Aorta (tissue), 5 donors: ENCODE data around the gene SEMA4B. TPM values are rescaled to one million over a fixed set of nuclear protein-coding genes. Genes with fewer than 3 reads are reported as not detected.
A peak's percentile ranks its signal among the peaks of the same experiment; 100 is the strongest.
"Not testable (repeated sequence)": the region's sequence is repeated elsewhere in the genome, so short reads cannot be mapped to it uniquely, and the experiment has no call there.

Experiments used
- ATAC-seq: fragments of 200-7000 bp; cut with Tn5 transposase; one replicate; pipeline ENCODE4 v1.9.1; 2022; ENCODE audit warnings: moderate library complexity; ENCODE audit not compliant: low FRiP score
- DNase-seq, 2 donors: peaks; one replicate each; pipeline ENCODE4 v3.0.0-alpha.2; 2020
- H3K27ac ChIP-seq, 2 donors: one replicate each; pipeline ENCODE4 v1.5.1; 2013; ENCODE audit warnings: low read length in 2 of 2, mild to moderate bottlenecking in 2 of 2, moderate library complexity in 2 of 2, control low read depth in 1 of 2, inconsistent platforms in 1 of 2, low read depth in 1 of 2
- H3K27me3 ChIP-seq, 2 donors: one replicate each; pipeline ENCODE4 v1.6.1; 2013; ENCODE audit warnings: control low read depth in 1 of 2, low read length in 1 of 2, mild to moderate bottlenecking in 1 of 2, moderate library complexity in 1 of 2; ENCODE audit not compliant: insufficient read depth in 2 of 2, control insufficient read depth in 1 of 2
- H3K36me3 ChIP-seq, 2 donors: one replicate each; pipeline ENCODE4 v1.6.1; 2013; ENCODE audit warnings: control low read depth in 1 of 2, low read length in 1 of 2, mild to moderate bottlenecking in 1 of 2; ENCODE audit not compliant: insufficient read depth in 2 of 2, control insufficient read depth in 1 of 2
- H3K4me1 ChIP-seq, 2 donors: one replicate each; pipeline ENCODE4 v1.6.1; 2013; ENCODE audit warnings: low read length in 2 of 2, control low read depth in 1 of 2, mild to moderate bottlenecking in 1 of 2, moderate library complexity in 1 of 2; ENCODE audit not compliant: insufficient read depth in 2 of 2, control insufficient read depth in 1 of 2
- H3K4me3 ChIP-seq, 2 donors: one replicate each; pipeline ENCODE4 v1.5.1; 2013; ENCODE audit warnings: low read length in 2 of 2, control low read depth in 1 of 2, mild to moderate bottlenecking in 1 of 2
- H3K9me3 ChIP-seq: one replicate; pipeline ENCODE4 v1.6.1; 2013; ENCODE audit warnings: mild to moderate bottlenecking, low read length; ENCODE audit not compliant: control insufficient read depth
- WGBS, 2 donors: extraction: QIAGEN DNeasy Blood & Tissue Kit; methylation state at CpG; one replicate each; pipeline ENCODE4 v1.1.7; 2013; 5-methylcytosine and 5-hydroxymethylcytosine counted together
- intact Hi-C, 2 donors: fragments of 100-400 bp; cut with DNase I; formaldehyde crosslinking; loops; one replicate each; pipeline versions ENCODE4 v1.14.2 to v1.15.0; 2022
- polyA plus RNA-seq, 2 donors: library from polyadenylated mRNA; stranded (reverse); fragments of 200-250 nt; gene quantifications; one replicate each; pipeline ENCODE4 v1.2.3, GENCODE V29; 2013
- total RNA-seq, 2 donors: library from RNA; stranded (reverse); fragmentation: NEBNext Ultra II Directional; extraction: Animal tissue kit (Norgen Biotek cat#: 25700); gene quantifications; one replicate each; pipeline ENCODE4 v1.2.1, GENCODE V29; 2021
- donor health status: healthy with polysubstance abuse.
- donor health status: Bipolar disorder and iron deficiency.
- donor health status: DM: no; HTN: no; CAD: no.
- donor health status: DM: no; HTN: no; CAD: no.
- donor health status: DM: yes; HTN: yes; CAD: no.

The SEMA4B gene
- total and polyA plus RNA-seq, 4 donors, result 9.7 to 30.4 (median 15.1) TPM

- intact Hi-C loops, result loop anchor here in 1 of 2 donors (5.0 kb wide), 1 partner anchor 34 kb away; the partner anchor contains the start of genes CIB1 and GDPGP1
- ATAC-seq, result peak; percentile 31
Measured at GRCh38 chr15:90266061-90266431, 64.9 kb downstream of the SEMA4B start.

DNA sequence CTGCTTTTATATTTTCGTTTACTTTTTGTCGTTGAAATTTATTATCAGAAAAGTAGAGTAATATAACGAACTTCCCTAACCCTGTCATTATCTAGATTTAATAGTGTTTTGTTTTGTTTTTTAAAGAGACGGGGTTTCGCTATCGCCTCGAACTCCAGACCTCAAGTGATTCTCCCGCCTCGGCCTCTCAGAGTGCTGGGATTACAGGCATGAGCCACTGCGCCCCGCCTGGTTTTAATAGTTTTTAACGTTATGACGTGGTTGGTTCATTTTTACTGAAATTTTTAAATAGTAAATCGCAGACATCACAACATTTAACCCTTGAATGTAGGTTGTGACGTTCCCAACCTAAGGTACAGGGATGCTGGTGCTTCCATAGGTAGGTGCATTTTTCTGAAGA, 65.4 kb downstream of the SEMA4B start:
- no peak for DNase-seq
- Histone ChIP-seq H3K36me3 (peaks cover 4 to 5% of the 10 kb centered on the region in 2 donors), H3K9me3 (no peaks in the 10 kb centered on the region), H3K27ac (no peak overlapping the region), H3K4me1 (no peaks in the 10 kb centered on the region), H3K27me3 (no peaks in the 10 kb centered on the region), H3K4me3 (peak overlapping the region; percentile 80 to 81)
- no peak for ATAC-seq
- 4 to 6% methylated on average over 15 of the region's 15 CpGs for WGBS, 2 donors
- intact Hi-C loops, result loop anchor here in 1 of 2 donors (5.0 kb wide), 1 partner anchor 34 kb away; the partner anchor contains the start of genes CIB1 and GDPGP1

More at GRCh38 chr15:90266061-90266431, 64.9 kb downstream of the SEMA4B start:
- Histone ChIP-seq H3K36me3 (peaks cover 3 to 5% of the 10 kb centered on the region in 2 donors), H3K27me3 (no peaks in the 10 kb centered on the region), H3K9me3 (no peaks in the 10 kb centered on the region), H3K4me3 (peak overlapping the region; percentile 80 to 81), H3K27ac (peak overlapping the region; percentile 82 to 91), H3K4me1 (no peaks in the 10 kb centered on the region)
- WGBS, 2 donors, result 0% methylated on average over 16 of the region's 16 CpGs
- peak; percentile 68 to 75 for DNase-seq

DNA sequence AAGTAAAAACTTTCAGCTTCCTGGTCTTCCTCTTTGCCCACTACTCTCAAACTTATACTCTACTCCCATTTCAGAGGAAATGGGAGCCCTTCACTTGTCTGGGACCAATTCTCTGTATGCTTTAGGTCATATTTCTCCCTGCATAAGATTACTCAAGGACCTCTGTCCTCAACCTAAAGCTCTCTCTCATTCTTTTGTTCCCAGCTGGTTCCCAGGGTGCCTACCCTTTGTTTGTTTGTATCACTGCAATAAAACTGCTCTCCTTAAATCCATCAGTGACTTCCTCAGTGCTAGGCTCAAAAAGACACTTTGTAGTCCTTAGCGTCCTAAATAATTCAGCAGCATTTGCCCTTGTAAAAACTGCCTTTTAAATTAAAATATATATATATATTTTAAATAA, 67.3 kb downstream of the SEMA4B start:
- DNase-seq (no peak), ATAC-seq (no peak)
- intact Hi-C loops, result loop anchor here in 1 of 2 donors (5.0 kb wide), 1 partner anchor 36 kb away; the partner anchor contains the start of genes CIB1 and GDPGP1
- Histone ChIP-seq H3K36me3 (peaks cover 6% of the 10 kb centered on the region in 2 donors), H3K27ac (no peak overlapping the region), H3K4me3 (no peak overlapping the region), H3K9me3 (no peaks in the 10 kb centered on the region), H3K4me1 (no peaks in the 10 kb centered on the region), H3K27me3 (no peaks in the 10 kb centered on the region)
- WGBS, 2 donors, result 36 to 43% methylated on average over 1 of the region's 1 CpG

DNA sequence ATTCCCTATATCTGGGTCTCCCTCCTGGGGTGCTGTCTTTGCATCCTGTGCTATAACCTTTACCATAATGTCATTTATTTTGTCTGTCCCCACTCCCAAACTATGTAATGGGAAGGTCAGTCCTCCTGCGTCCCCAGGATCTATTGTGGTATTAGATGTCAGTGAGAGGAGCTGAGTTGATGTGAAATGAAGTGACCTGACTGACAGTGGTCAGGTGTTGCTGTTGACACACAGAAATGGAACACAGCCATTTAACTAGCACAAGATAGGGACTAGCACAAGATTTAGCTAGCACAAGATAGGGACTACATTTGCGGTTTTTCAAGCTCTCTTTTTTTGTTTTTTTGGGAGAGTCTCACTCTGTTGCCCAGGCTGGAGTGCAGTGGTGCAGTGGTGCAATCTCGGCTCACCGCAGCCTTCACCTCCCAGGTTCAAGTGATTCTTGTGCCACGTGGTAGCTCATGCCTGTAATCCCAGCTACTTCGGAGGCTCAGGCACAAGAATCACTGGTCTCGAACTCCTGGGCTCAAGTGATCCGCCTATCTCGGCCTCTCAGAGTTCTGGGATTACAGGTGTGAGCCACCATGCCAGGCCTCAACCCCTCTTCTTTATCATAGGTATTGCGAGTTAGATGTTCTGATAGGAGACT, 69.5 kb downstream of the SEMA4B start:
- DNase-seq, result no peak
- Histone ChIP-seq H3K9me3 (no peaks in the 10 kb centered on the region), H3K36me3 (peaks cover 6 to 8% of the 10 kb centered on the region in 2 donors), H3K4me1 (no peaks in the 10 kb centered on the region), H3K27ac (no peak overlapping the region), H3K27me3 (no peaks in the 10 kb centered on the region), H3K4me3 (no peak overlapping the region)
- WGBS, 2 donors, result 87 to 90% methylated on average over 10 of the region's 10 CpGs
- ATAC-seq, result no peak
- intact Hi-C loops, result no loop called here

DNA sequence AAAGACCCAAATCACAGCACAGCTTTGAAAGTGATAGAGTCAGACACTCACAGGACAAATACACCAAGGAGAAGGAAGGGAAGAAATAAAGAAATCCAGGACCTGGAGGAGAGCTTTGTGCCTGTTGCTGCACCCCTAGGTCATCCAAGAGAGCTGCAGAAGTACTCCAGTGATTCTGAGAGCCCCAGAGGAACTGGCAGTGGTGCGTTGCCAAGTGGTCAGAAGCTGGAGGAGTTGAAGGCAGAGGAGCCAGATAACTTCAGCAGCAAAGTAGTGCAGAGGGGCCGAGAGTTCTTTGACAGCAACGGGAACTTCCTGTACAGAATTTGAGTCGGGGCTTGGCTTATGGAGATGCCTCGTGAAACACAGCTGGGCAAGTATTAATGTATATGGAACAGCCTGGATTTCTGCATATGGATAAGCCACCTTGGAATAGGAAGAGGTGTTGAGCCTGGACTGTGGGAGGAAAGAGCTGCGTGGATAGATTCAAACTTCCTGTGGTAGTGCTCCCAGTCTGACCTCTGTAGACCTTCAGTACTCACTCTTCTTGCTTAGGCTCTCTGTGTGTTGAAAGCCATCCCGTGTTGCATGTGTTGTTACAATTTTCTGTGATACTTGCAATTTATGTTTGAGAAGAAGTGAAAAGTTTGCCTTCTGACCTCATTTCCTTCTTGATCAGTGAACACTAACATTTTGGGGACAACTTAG, 70.5 kb downstream of the SEMA4B start:
- no peak for ATAC-seq
- 67 to 74% methylated on average over 7 of the region's 7 CpGs for WGBS, 2 donors
- Histone ChIP-seq H3K4me1 (no peaks in the 10 kb centered on the region), H3K4me3 (no peak overlapping the region), H3K27me3 (no peaks in the 10 kb centered on the region), H3K36me3 (peaks cover 6 to 8% of the 10 kb centered on the region in 2 donors), H3K9me3 (no peaks in the 10 kb centered on the region), H3K27ac (no peak overlapping the region)
- no peak for DNase-seq
- intact Hi-C loops, result no loop called here

GRCh38 chr15:90278467-90278866, 77.3 kb downstream of the SEMA4B start:
- DNase-seq, intact Hi-C loops, H3K27ac ChIP-seq, H3K27me3 ChIP-seq, H3K36me3 ChIP-seq, H3K4me3 ChIP-seq, H3K4me1 ChIP-seq, ATAC-seq, H3K9me3 ChIP-seq: not testable (repeated sequence)
- 98% methylated on average over 12 of the region's 12 CpGs for WGBS, 2 donors

Other genes starting within 250 kb of the SEMA4B start
- gene ZNF710, start 200.0 kb upstream of the SEMA4B start, total RNA-seq, result 10 to 100 TPM; 12.0 to 17.9 TPM
- 1 to 10 TPM; 4.3 to 9.0 TPM for gene ZNF710, start 200.0 kb upstream of the SEMA4B start, polyA plus RNA-seq
- gene IDH2, start 98.9 kb upstream of the SEMA4B start, total RNA-seq, result 10 to 100 TPM; 36.5 to 37.5 TPM
- gene IDH2, start 98.9 kb upstream of the SEMA4B start, polyA plus RNA-seq, result 10 to 100 TPM; 18.8 to 26.3 TPM
- gene CIB1, start 32.6 kb downstream of the SEMA4B start, total RNA-seq, result 10 to 100 TPM; 35.5 to 54.7 TPM
- 100 to 1,000 TPM in 1 of 2 donors, 10 to 100 TPM in 1; 94.2 to 128 TPM for gene CIB1, start 32.6 kb downstream of the SEMA4B start, polyA plus RNA-seq
- 1 to 10 TPM; 3.3 to 7.1 TPM for gene GDPGP1, start 32.9 kb downstream of the SEMA4B start, total RNA-seq
- 1 to 10 TPM; 1.3 to 2.1 TPM for gene GDPGP1, start 32.9 kb downstream of the SEMA4B start, polyA plus RNA-seq
- gene TTLL13, start 48.2 kb downstream of the SEMA4B start, total RNA-seq, result not detected
- gene TTLL13, start 48.2 kb downstream of the SEMA4B start, polyA plus RNA-seq, result not detected
- gene NGRN, start 64.3 kb downstream of the SEMA4B start, total RNA-seq, result 10 to 100 TPM; 75.6 to 81.5 TPM
- 100 to 1,000 TPM in 1 of 2 donors, 10 to 100 TPM in 1; 87.9 to 120 TPM for gene NGRN, start 64.3 kb downstream of the SEMA4B start, polyA plus RNA-seq
- gene ZNF774, start 151.0 kb downstream of the SEMA4B start, total RNA-seq, result 1 to 10 TPM; 6.1 to 7.4 TPM
- gene ZNF774, start 151.0 kb downstream of the SEMA4B start, polyA plus RNA-seq, result 1 to 10 TPM in 1 of 2 donors, under 1 TPM in 1; 0.50 to 2.6 TPM
- gene IQGAP1, start 186.9 kb downstream of the SEMA4B start, total RNA-seq, result 100 to 1,000 TPM; 273 to 297 TPM
- gene IQGAP1, start 186.9 kb downstream of the SEMA4B start, polyA plus RNA-seq, result 100 to 1,000 TPM in 1 of 2 donors, 10 to 100 TPM in 1; 61.1 to 134 TPM